Eye (tissue), 1 donor: ENCODE measurements around the gene SECISBP2.
A peak's percentile ranks its signal among the peaks of the same experiment; 100 is the strongest.
"Not testable (repeated sequence)": the region's sequence is repeated elsewhere in the genome, so short reads cannot be mapped to it uniquely, and the experiment has no call there.

Experiments
- DNase-seq: peaks from one replicate; pipeline ENCODE4 v3.0.0-alpha.2; 2015

The SECISBP2 gene

DNA sequence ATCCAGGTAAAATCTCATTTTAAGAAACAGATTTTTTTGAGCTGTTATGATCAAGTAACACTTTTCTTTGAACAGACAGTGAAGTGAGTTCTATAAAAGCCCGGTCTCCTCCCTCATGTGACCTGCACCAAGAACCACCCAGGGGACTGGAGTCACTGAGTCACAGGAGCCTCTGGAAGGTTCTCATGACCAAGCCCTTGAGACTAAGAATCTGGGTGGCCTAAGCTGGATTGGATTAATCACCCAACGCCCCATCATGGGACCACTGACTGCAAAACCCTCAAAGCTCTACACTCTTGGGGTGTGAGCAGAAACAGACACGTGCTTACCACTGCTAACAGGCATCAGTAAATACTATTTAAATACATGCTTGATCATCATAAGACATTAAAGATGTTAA lies 48.4 kb downstream of the SECISBP2 start:
- no peak for DNase-seq

DNA sequence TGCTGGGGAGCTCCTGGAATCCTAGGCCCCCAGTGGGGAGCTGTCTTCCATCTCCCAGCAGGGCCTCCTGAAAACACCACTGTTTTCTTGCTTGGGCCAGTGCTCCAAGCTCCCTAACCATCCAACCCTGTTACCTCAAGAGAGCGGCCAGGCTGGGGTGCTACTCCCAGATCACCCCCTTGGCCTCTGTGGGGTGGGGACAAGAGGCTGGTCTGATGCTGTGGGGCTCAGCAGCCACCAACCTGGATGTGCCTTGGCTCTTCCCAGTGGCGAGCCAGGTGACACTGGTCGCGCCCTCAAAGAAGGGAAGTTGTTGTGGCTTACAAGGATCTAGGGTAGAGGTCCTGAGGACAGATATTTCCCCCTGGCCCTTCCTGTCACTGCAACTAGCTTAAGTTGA lies 49.0 kb downstream of the SECISBP2 start:
- no peak for DNase-seq

DNA sequence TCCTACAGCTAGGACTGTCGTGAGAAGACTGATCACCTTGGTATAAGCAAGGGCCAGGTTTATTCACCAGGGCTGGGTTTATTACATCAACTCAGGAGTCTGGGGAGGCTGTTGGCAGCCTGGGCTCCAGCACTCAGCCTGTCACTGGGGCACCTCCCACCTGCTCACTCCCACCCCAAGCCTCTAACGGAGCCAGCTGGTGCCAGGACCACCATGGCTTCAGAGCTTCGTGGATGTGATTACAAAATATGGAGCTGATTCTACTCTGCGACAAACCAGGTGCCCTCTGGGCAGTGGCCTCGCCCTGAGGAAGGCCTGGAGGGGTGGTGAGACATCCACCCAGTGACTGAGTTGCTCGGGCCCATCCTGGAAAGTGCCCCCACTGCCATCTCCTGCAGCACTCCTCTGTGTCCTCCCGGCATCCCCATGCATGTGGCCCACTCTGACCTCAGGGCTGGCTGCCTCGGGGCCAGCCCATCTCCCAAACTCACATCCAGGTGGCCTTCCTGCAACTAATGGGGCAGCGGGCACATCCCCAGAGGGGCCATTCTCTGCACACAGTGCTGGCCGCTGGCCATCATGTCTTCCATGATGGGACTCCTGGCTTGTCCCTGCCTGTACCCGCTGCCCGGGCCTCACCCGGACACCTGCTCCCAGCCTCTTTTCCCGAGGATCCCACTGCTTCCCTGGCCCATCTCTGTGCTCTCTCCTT lies 49.6 kb downstream of the SECISBP2 start:
- no peak for DNase-seq

DNA sequence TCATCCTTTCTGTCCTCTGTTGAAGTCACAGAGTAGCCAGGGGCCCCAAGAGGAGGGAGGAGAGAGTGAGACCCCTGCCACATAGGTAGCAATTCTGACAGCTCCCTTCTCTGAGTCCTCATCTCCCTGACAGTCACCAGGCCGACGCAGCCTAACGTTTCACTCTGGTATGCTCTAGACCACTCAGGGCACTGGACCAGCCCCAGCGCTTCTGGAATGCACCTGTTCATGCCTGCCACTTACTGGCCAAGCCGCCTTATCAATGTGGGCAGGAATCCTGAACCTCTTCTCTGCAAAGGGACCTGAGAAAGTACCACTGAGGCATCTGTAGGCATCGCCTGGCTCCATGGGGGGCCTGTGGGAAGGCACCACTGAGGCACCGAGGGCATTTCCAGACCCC lies 50.2 kb downstream of the SECISBP2 start:
- DNase-seq: no peak

- DNase-seq: no peak
Measured at GRCh38 chr9:89368978-89369377, 50.7 kb downstream of the SECISBP2 start.

GRCh38 chr9:89370593-89370992 lies 52.3 kb downstream of the SECISBP2 start:
- DNase-seq: no peak

GRCh38 chr9:89371791-89372190 lies 53.5 kb downstream of the SECISBP2 start:
- not testable (repeated sequence) for DNase-seq

DNA sequence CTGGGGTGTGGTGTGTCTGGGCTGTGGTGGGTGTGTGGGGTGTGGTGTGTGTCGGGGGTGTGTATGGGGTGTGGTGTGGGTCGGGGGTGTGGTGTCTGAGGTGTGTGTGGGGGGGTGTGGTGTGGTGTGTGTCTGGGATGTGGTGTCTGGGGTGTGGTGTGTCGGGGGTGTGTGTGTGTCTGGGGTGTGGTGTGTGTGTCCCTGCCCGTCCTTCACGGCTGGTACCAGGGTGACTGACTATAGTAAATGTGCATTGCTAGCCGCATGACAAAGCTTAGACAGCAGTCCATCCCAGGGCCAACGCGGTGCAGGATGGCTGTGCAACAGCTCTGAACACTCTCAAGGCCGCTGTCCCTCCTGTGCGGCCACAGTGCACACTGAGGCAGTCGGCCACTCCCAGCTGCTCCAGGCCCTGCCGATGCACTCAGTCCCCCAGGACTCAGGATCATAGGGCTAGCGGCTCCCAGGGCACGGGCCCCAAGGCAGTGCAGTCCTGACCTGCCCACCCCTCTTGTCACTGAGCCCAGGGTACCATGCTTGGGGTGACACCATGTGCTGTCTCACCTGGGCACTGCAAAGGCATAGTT lies 54.0 kb downstream of the SECISBP2 start:
- DNase-seq: no peak

DNA sequence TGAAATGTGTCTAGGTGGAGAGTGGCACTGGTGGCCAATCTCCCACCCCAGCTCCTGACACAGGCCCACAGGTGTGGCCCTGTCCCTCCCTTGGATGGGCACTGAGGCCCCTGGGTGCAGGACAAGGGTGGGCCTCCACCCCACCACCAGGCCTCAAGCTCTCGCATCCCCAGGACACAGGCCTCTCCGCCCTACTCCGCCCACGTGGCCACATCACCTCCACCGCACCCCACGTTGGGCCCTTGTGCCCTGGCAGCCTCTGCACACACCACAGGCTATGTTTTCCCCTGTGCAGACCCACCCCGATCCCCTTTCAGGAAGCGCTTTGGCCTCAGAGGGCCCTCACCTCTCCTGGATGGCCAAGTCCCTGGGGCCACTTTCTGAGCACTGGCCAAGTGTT lies 54.7 kb downstream of the SECISBP2 start:
- DNase-seq: no peak

GRCh38 chr9:89374176-89374575 lies 55.9 kb downstream of the SECISBP2 start:
- no peak for DNase-seq

GRCh38 chr9:89375191-89375760 lies 57.0 kb downstream of the SECISBP2 start:
- DNase-seq: peak; percentile 27

DNA sequence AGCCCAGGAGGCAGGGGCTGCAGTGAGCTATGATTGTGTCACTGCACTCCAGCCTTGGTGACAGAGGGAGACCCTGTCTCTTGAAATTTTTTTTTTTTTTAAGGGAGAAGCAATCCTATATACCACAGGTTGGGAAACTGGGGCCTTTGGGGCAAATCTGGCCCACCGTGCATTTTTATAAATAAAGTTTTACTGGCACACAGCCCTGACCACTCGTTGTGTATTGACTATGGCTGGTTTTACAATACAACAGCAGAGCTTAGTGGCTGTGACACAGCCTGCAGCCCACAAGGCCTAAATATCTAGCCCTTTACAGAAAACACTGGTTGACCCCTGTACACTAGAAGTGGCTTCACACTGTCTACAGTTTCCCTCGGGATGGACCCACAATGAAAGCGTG lies 58.0 kb downstream of the SECISBP2 start:
- DNase-seq: no peak

- DNase-seq: no peak
Measured at GRCh38 chr9:89376741-89377351, 58.5 kb downstream of the SECISBP2 start.

DNA sequence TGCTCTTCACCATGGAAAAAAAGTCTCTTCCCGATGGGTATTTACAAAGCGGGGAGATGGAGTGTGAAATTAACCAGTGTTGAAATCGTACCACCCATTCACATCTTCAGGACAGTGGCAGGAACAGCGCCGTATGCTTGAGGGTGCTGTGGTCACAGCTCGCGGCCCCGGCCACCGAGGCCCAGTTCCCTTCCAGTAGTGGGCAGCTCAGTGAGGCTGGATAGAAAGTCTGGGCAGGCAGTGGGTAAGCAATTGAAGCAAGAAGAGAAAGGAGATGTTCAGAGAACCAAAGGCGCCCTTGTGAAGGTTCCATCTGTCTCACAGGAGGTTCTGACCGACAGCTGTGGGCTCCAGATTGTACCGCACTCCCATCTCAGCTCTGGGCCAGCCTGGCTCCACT lies 59.1 kb downstream of the SECISBP2 start:
- no peak for DNase-seq

- DNase-seq: no peak
Measured at GRCh38 chr9:89378541-89378940, 60.2 kb downstream of the SECISBP2 start.

GRCh38 chr9:89379031-89379430 lies 60.7 kb downstream of the SECISBP2 start:
- DNase-seq: no peak

DNA sequence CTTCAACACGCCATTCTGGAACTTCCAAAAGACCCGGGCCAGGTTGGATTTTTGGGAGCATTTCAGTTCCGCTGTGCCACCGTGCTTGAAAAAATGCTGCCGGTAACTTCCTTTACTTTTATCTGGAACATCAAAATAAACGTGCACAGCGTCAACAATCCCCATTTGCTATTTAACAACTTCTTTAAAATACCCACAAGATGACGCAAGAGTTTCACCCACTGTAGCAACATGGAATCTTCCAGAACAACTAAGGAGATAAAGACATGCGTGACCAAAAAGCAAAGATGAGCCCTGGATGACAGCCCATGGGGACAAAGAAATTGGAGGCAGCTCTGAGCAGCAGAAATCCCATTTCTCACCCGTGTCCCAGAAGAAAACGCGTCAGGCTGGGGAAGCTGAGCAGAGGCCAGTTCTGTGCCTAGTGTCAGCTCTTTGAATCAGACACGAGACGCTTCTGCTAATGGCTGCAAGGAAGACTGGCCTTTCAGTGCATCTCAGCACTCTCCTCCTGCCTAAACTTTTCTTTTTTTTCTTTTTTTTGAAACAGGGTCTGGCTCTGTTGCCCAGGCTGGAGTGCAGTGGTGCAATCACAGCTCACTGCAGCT lies 61.3 kb downstream of the SECISBP2 start:
- DNase-seq: no peak

DNA sequence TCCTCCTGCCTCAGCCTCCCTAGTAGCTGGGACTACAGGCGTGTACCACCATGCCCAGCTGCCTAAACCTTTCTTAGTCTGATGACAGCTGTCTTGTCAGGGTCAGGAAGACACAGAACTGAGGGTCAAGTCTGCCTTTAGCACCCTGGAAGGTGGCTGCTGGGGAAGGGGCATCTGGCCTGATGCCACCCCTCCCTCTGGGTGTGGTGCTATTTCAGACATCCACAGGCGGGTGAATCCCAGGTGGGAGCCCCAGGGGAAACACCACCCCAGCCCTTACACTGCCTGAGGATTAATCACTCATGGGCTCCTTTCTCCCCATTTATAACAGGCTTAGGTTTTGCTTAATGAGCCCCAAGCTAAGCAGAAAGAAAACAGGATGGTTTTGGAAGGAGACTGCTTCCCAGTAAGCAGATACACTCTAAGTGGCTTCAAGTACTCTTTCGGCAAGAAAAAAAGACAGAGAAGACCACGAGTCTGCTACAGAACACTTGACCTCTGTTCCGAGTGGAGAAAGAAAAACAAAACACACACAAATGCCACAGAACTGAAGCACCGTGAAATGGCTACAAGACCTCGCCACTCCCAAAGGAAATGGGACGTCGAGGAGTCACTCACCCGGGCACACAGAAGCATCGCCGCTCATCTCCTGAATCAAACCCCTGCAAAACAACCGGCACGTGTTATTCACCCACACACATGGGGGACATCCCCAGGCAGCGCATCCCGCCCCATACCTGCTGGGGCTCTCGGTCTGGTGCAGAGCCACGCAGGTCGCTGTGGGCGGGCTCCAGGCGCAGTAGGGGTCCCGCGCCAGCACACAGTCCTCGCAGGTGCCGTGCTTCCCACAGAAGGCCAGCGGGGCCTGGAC lies 62.4 kb downstream of the SECISBP2 start:
- DNase-seq: no peak

- no peak for DNase-seq
Measured at GRCh38 chr9:89381308-89381609, 63.0 kb downstream of the SECISBP2 start.

GRCh38 chr9:89382026-89382986 lies 64.0 kb downstream of the SECISBP2 start:
- no peak for DNase-seq

- no peak for DNase-seq
Measured at GRCh38 chr9:89383030-89383720, 64.9 kb downstream of the SECISBP2 start.
